HG03520 (cell line): ENCODE measurements around the gene SIPA1L2.

Source experiments
- ATAC-seq: cut with Tn5 transposase; IDR thresholded peaks from one replicate; pipeline ENCODE4 v1.9.1; 2021; ENCODE audit warnings: mild to moderate bottlenecking, moderate library complexity; ENCODE audit not compliant: unreplicated experiment

Gene SIPA1L2

DNA sequence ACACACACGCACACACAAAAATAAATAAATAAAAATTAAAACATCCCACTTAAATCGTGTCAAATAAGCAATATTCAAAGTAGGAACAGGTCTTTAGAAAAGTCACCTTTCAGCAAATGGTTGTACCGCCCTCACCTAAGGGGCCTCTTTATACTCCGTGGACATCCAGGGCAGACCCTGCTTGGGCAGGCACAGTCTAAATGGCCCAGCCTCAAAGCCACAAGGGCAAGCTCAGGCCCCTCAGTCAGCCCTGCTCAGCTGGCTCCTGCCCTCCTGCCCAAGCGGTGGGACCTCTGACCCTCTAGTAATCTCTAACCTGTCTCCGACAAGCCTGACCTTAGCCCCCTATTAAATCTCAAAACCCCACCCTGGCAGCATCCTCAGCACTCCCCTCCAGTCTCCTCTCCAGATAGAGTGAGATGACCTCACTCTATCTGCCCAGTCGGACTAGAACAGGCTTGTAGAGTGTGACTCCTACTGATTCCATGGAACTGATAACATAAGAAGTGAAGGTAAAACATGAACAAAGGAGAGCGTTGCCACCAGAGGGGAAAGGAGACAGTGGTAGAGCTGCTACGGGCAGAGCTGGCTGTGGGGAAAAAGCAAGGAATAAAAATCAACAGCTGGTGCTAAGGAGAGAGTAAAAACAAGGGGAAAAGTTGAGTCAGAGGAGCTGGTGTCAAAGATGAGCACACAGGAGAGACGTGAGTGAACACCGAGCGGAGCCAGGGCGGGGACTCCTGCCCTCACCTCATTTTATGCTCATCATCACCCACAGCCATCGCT is 36.0 kb downstream of the SIPA1L2 start:
- no peak for ATAC-seq

DNA sequence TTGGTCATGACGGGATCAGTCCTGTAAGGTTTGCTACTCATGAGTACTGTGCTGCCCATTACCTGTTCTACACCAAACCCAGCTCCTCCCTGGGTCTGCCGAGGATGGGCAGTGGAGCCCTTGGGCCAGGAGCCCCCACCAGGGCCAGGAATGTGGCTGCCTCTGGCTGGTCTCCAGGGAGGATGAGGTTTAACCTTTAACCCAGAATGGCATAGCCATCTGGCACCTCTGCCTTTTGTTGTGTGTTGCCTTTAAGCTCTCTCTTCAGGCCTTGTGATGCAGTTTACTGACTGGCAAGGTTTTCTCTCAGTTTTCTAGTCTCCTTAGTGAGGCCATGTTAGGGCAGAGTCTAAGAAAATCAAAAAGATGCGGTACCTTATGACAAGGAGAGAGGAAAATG is 38.6 kb downstream of the SIPA1L2 start:
- no peak for ATAC-seq

DNA sequence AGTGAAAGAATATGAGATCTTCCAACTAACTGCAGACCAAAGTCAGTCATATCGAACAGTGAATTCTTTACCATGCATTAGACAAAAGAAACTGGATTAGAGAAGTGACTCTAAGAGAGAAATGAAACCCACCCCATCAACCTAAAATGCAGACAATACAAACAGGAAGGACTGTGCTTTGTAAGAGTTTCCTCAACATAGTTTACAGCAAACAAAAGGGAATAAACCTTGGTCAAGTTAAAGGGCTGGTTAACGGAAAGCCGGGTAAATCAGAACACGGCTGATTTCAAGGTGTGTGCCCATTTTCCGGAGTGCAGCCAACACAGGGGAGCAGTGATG is 39.2 kb downstream of the SIPA1L2 start:
- ATAC-seq: peak; percentile 82

- ATAC-seq: peak; percentile 20
These were observed 39.9 kb downstream of the SIPA1L2 start for GRCh38 chr1:232589812-232590743.

GRCh38 chr1:232589111-232589811 is 40.7 kb downstream of the SIPA1L2 start:
- ATAC-seq: no peak

DNA sequence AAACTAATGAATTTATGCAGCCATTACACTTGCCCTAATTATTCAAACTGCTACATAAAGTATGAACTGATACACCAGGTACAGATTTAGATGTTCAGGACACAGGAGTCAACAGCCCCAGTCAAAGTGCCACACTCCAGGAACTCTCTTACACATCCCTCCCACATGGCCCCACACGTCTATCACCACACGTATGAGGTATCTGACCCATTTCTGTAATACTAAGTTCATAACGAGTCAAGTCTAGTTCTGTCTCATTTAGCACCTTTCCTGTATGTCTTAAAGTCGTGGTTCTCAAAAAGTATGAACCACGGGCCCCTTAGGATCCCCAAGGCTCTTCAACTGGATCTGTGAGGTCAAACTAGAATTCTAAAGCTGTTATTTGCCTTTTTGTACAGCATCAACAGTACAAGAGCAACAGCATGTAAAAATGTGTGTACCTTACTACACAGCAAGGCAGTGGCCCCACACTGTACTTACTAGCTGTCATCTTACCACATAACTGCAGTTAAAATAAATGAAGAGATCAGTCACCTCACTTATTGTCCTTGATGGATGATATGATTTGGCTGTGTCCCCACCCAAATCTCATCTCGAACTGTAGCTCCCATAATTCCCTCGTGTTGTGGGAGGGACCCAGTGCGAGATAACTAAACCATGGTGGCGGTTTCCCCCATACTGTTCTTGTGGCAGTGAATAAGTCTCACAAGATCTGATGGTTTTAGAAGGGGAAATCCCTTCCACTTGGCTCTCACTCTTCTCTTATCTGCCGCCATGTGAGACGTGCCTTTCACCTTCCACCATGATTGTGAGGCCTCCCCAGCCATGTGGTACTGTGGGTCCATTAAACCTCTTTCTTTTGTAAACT is 42.6 kb downstream of the SIPA1L2 start:
- no peak for ATAC-seq

GRCh38 chr1:232586679-232587078 is 43.3 kb downstream of the SIPA1L2 start:
- ATAC-seq: no peak

DNA sequence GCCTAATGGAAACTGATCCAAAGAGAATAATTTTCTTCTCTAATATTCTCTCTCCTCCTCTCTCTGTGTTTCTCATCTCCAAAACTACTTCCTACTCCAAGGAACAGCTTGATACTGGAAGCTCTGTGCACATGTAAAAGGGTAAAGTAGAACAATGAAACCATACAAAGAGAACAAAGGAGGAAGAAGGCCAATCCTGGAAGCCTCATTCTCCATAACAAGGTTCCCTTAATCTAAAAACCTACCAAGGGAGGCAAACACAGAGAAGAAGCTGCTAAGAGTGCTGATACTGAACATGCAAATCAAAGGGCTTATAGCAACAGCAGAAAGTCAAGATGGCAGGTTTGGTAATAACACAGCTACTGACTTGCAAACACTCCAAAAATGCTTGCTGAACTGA is 44.4 kb downstream of the SIPA1L2 start:
- ATAC-seq: no peak

GRCh38 chr1:232581932-232582331 is 48.0 kb downstream of the SIPA1L2 start:
- no peak for ATAC-seq
